Measurements from ENCODE around the gene DNAJB1. TPM values are rescaled to one million over a fixed set of nuclear protein-coding genes. Genes with fewer than 3 reads are reported as not detected.
A peak's percentile ranks its signal among the peaks of the same experiment; 100 is the strongest.

The DNAJB1 gene
- total and polyA plus RNA-seq, 4 donors = 72.2 to 171 (median 94.5) TPM

GRCh38 chr19:14563989-14564651 lies 45.9 kb upstream of the DNAJB1 start:
- Histone ChIP-seq H3K9me3 (ENCODE audit: control insufficient read depth in 4 of 4, insufficient read depth in 3 of 4, low read length in 3 of 4) (no peaks in the 10 kb centered on the region), H3K9ac (ENCODE audit: insufficient read depth in 1 of 2, low read length in 2 of 2) (no peak overlapping the region), H3K36me3 (ENCODE audit: control insufficient read depth in 4 of 4, insufficient read depth in 4 of 4, low read length in 4 of 4) (peaks cover 0 to 35% (median 1%) of the 10 kb centered on the region in 4 donors), H3K4me1 (ENCODE audit: control insufficient read depth in 5 of 5, insufficient read depth in 5 of 5, low read length in 5 of 5) (peaks cover 0 to 18% (median 8%) of the 10 kb centered on the region in 5 donors), H3K27me3 (ENCODE audit: control insufficient read depth in 3 of 3, insufficient read depth in 3 of 3, low read length in 2 of 3) (no peaks in the 10 kb centered on the region), H3K4me3 (no peak overlapping the region), H3K27ac (ENCODE audit: low read depth in 1 of 2, low read length in 1 of 2) (no peak overlapping the region)
- no peak for TF ChIP-seq CTCF (IDR thresholded peaks at IDR 0.05; ENCODE audit: control extremely low read depth, extremely low read depth)
- ATAC-seq (ENCODE audit: insufficient read depth, low FRiP score) (no peak), DNase-seq (peak in 1 of 3 donors; percentile 49)
- WGBS, 2 donors = 73 to 86% methylated on average over 21 to 33 of the region's 33 CpGs

GRCh38 chr19:14563590-14563926 lies 45.4 kb upstream of the DNAJB1 start:
- no peak overlapping the region for H3K27ac ChIP-seq (ENCODE audit: low read depth in 1 of 2, low read length in 1 of 2)
- H3K9ac ChIP-seq (ENCODE audit: insufficient read depth in 1 of 2, low read length in 2 of 2) = no peak overlapping the region
- H3K9me3 ChIP-seq (ENCODE audit: control insufficient read depth in 4 of 4, insufficient read depth in 3 of 4, low read length in 3 of 4) = no peaks in the 10 kb centered on the region
- no peak for TF ChIP-seq CTCF (IDR thresholded peaks at IDR 0.05; ENCODE audit: control extremely low read depth, extremely low read depth)
- H3K4me1 ChIP-seq (ENCODE audit: control insufficient read depth in 5 of 5, insufficient read depth in 5 of 5, low read length in 5 of 5) = peaks cover 0 to 18% (median 8%) of the 10 kb centered on the region in 5 donors
- ATAC-seq (ENCODE audit: insufficient read depth, low FRiP score) (no peak), DNase-seq (no peak)
- H3K27me3 ChIP-seq (ENCODE audit: control insufficient read depth in 3 of 3, insufficient read depth in 3 of 3, low read length in 2 of 3) = no peaks in the 10 kb centered on the region
- H3K4me3 ChIP-seq = no peak overlapping the region
- H3K36me3 ChIP-seq (ENCODE audit: control insufficient read depth in 4 of 4, insufficient read depth in 4 of 4, low read length in 4 of 4) = peaks cover 0 to 37% (median 1%) of the 10 kb centered on the region in 4 donors
- 94 to 97% methylated on average over 16 of the region's 16 CpGs for WGBS, 2 donors

GRCh38 chr19:14562660-14563589 lies 44.7 kb upstream of the DNAJB1 start:
- peaks cover 0 to 37% (median 3%) of the 10 kb centered on the region in 4 donors for H3K36me3 ChIP-seq (ENCODE audit: control insufficient read depth in 4 of 4, insufficient read depth in 4 of 4, low read length in 4 of 4)
- H3K4me3 ChIP-seq = no peak overlapping the region
- no peak for TF ChIP-seq CTCF (IDR thresholded peaks at IDR 0.05; ENCODE audit: control extremely low read depth, extremely low read depth)
- WGBS, 2 donors = 91% methylated on average over 23 of the region's 23 CpGs
- H3K27me3 ChIP-seq (ENCODE audit: control insufficient read depth in 3 of 3, insufficient read depth in 3 of 3, low read length in 2 of 3) = no peaks in the 10 kb centered on the region
- H3K9ac ChIP-seq (ENCODE audit: insufficient read depth in 1 of 2, low read length in 2 of 2) = no peak overlapping the region
- no peaks in the 10 kb centered on the region for H3K9me3 ChIP-seq (ENCODE audit: control insufficient read depth in 4 of 4, insufficient read depth in 3 of 4, low read length in 3 of 4)
- no peak for ATAC-seq (ENCODE audit: insufficient read depth, low FRiP score)
- peaks cover 0 to 18% (median 8%) of the 10 kb centered on the region in 5 donors for H3K4me1 ChIP-seq (ENCODE audit: control insufficient read depth in 5 of 5, insufficient read depth in 5 of 5, low read length in 5 of 5)
- no peak for DNase-seq
- peak overlapping the region in 1 of 2 donors; percentile 91 for H3K27ac ChIP-seq (ENCODE audit: low read depth in 1 of 2, low read length in 1 of 2)

All from lung (tissue), 12 donors.